Gastroesophageal sphincter (tissue), 4 donors: ENCODE measurements around the gene SCAMP2. TPM values are rescaled to one million over a fixed set of nuclear protein-coding genes. Genes with fewer than 3 reads are reported as not detected.

Source experiments
- ATAC-seq: fragments of 150-250 bp; one replicate; pipeline ENCODE4 v1.9.1; 2016; ENCODE audit warnings: mild to moderate bottlenecking, moderate library complexity
- H3K27ac ChIP-seq, 4 donors: fragments of 200-600 bp; sonication (generic) in 3 of 4; 1 replicate in 3 of 4; 2 replicates in 1 of 4; pipeline ENCODE4 v1.5.1; 2016 to 2019
- H3K27me3 ChIP-seq: fragments of 200-600 bp; sonication (generic); one replicate; pipeline ENCODE4 v1.5.1; 2019
- H3K36me3 ChIP-seq, 2 donors: fragments of 200-600 bp; sonication (generic); one replicate each; pipeline ENCODE4 v1.5.1; 2019; ENCODE audit warnings: control low read depth in 1 of 2
- H3K4me1 ChIP-seq, 3 donors: fragments of 200-600 bp; sonication (generic); 1 replicate in 2 of 3; 2 replicates in 1 of 3; pipeline ENCODE4 v1.5.1; 2016 to 2019; ENCODE audit warnings: control low read depth in 2 of 3
- H3K4me3 ChIP-seq, 2 donors: fragments of 200-600 bp; sonication (generic); one replicate each; pipeline ENCODE4 v1.5.1; 2019; ENCODE audit warnings: mild to moderate bottlenecking in 1 of 2, moderate library complexity in 1 of 2
- H3K9me3 ChIP-seq, 3 donors: fragments of 200-600 bp; sonication (generic); one replicate each; pipeline ENCODE4 v1.5.1; 2017 to 2019; ENCODE audit warnings: control low read depth in 2 of 3
- CTCF ChIP-seq, 4 experiments: fragments of 200-600 bp in 2 of 4; fragments of 450-650 bp in 2 of 4; sonication (generic) in 1 of 4; IDR thresholded peaks; one replicate each; pipeline ENCODE4 v1.5.1; 2017 to 2019; ENCODE audit warnings: antibody characterized with exemption in 4 of 4, mild to moderate bottlenecking in 2 of 4, moderate library complexity in 2 of 4
- EP300 ChIP-seq: sonication (generic); formaldehyde crosslinking; IDR thresholded peaks from one replicate; pipeline ENCODE4 v1.6.1; 2017; ENCODE audit warnings: antibody characterized with exemption, mild to moderate bottlenecking
- POLR2A ChIP-seq, 2 donors: fragments of 450-650 bp; IDR thresholded peaks; one replicate each; pipeline ENCODE4 v1.6.1; 2017; ENCODE audit warnings: antibody characterized with exemption in 2 of 2, mild to moderate bottlenecking in 2 of 2, moderate library complexity in 1 of 2
- POLR2AphosphoS5 ChIP-seq: sonication (generic); formaldehyde crosslinking; IDR thresholded peaks from one replicate; pipeline ENCODE4 v1.6.1; 2017; ENCODE audit warnings: antibody characterized with exemption
- WGBS, 2 donors: methylation state at CpG; one replicate each; pipeline ENCODE4 v1.1.5; 2018; ENCODE audit warnings: low coverage in 1 of 2; 5-methylcytosine and 5-hydroxymethylcytosine counted together
- total RNA-seq, 4 donors: library from RNA; depleted of rRNA; stranded (reverse); fragments of >200 nt; gene quantifications; one replicate each; pipeline ENCODE4 v1.1.0, GENCODE V29; 2016

SCAMP2 gene
- total RNA-seq, 4 donors from 2014 or later: 45.6 to 111 (median 72.1) TPM

GRCh38 chr15:74833376-74834107, 39.6 kb downstream of the SCAMP2 start:
- ATAC-seq: no peak
- peaks cover 0 to 30% of the 10 kb centered on the region in 2 donors for H3K36me3 ChIP-seq
- H3K27me3 ChIP-seq: peaks cover 16% of the 10 kb centered on the region
- H3K9me3 ChIP-seq: no peaks in the 10 kb centered on the region
- H3K4me1 ChIP-seq: no peaks in the 10 kb centered on the region
- TF ChIP-seq POLR2A (IDR thresholded peaks at IDR 0.05) (no peak), CTCF (IDR thresholded peaks at IDR 0.05) (no peak), EP300 (no peak), POLR2AphosphoS5 (no peak)
- no peak overlapping the region for H3K27ac ChIP-seq
- H3K4me3 ChIP-seq: no peak overlapping the region
- 100% methylated on average over 1 of the region's 12 CpGs; no CpG with 5 or more reads in 1 of the 2 donors for WGBS, 2 donors

- Histone ChIP-seq H3K27ac (no peak overlapping the region), H3K4me1 (no peaks in the 10 kb centered on the region), H3K9me3 (no peaks in the 10 kb centered on the region), H3K36me3 (peaks cover 0 to 23% of the 10 kb centered on the region in 2 donors), H3K27me3 (peaks cover 23% of the 10 kb centered on the region), H3K4me3 (no peak overlapping the region)
- TF ChIP-seq POLR2A (IDR thresholded peaks at IDR 0.05): no peak
- TF ChIP-seq CTCF (IDR thresholded peaks at IDR 0.05): no peak
- TF ChIP-seq EP300: no peak
- 55 to 77% methylated on average over 2 to 3 of the region's 4 CpGs for WGBS, 2 donors
- ATAC-seq: no peak
Measured at GRCh38 chr15:74832826-74833225, 40.3 kb downstream of the SCAMP2 start.

GRCh38 chr15:74831813-74832495, 41.2 kb downstream of the SCAMP2 start:
- no peaks in the 10 kb centered on the region for H3K9me3 ChIP-seq
- WGBS, 2 donors: 80 to 84% methylated on average over 4 to 6 of the region's 15 CpGs
- no peak overlapping the region for H3K4me3 ChIP-seq
- peaks cover 0 to 14% of the 10 kb centered on the region in 2 donors for H3K36me3 ChIP-seq
- ATAC-seq: no peak
- no peaks in the 10 kb centered on the region for H3K4me1 ChIP-seq
- no peak overlapping the region for H3K27ac ChIP-seq
- TF ChIP-seq CTCF (IDR thresholded peaks at IDR 0.05): no peak
- no peak for TF ChIP-seq EP300
- TF ChIP-seq POLR2A (IDR thresholded peaks at IDR 0.05): no peak
- no peak for TF ChIP-seq POLR2AphosphoS5
- H3K27me3 ChIP-seq: peaks cover 31% of the 10 kb centered on the region

- Histone ChIP-seq H3K9me3 (no peaks in the 10 kb centered on the region), H3K4me1 (peaks cover 0 to 7% (median 0%) of the 10 kb centered on the region in 3 donors), H3K4me3 (no peak overlapping the region), H3K36me3 (peaks cover 0 to 5% of the 10 kb centered on the region in 2 donors), H3K27me3 (peaks cover 42% of the 10 kb centered on the region), H3K27ac (peak overlapping the region in 1 of 4 donors; percentile 10)
- TF ChIP-seq POLR2A (IDR thresholded peaks at IDR 0.05) (no peak), POLR2AphosphoS5 (no peak), EP300 (no peak), CTCF (IDR thresholded peaks at IDR 0.05) (no peak)
- 60% methylated on average over 1 of the region's 5 CpGs; no CpG with 5 or more reads in 1 of the 2 donors for WGBS, 2 donors
- no peak for ATAC-seq
Measured at GRCh38 chr15:74830868-74831267, 42.3 kb downstream of the SCAMP2 start.

- H3K36me3 ChIP-seq: no peaks in the 10 kb centered on the region
- ATAC-seq: no peak
- H3K4me1 ChIP-seq: peaks cover 0 to 7% (median 0%) of the 10 kb centered on the region in 3 donors
- no peak overlapping the region for H3K27ac ChIP-seq
- H3K4me3 ChIP-seq: no peak overlapping the region
- 23 to 57% methylated on average over 2 to 4 of the region's 6 CpGs for WGBS, 2 donors
- no peak for TF ChIP-seq POLR2A (IDR thresholded peaks at IDR 0.05)
- no peak for TF ChIP-seq EP300
- TF ChIP-seq POLR2AphosphoS5: no peak
- no peak for TF ChIP-seq CTCF (IDR thresholded peaks at IDR 0.05)
- peaks cover 48% of the 10 kb centered on the region for H3K27me3 ChIP-seq
- no peaks in the 10 kb centered on the region for H3K9me3 ChIP-seq
Measured at GRCh38 chr15:74829991-74830390, 43.2 kb downstream of the SCAMP2 start.
